H1 (cell line): ENCODE results near the gene PROSER2. TPM values are rescaled to one million over a fixed set of nuclear protein-coding genes. Genes with fewer than 3 reads are reported as not detected.
"Not testable (repeated sequence)": the region's sequence is repeated elsewhere in the genome, so short reads cannot be mapped to it uniquely, and the experiment has no call there.

Experiments
- CTCF ChIA-PET: fragments of 300-600 bp; sonication (Branson Sonifier 250); formaldehyde crosslinking; loops from one replicate; lab custom pipeline; 2021; ENCODE audit not compliant: partially characterized antibody; lab: Charles Lee
- POLR2A ChIA-PET: fragments of 300-600 bp; sonication (Branson Sonifier 250); formaldehyde crosslinking; loops from one replicate; lab custom pipeline; 2021; ENCODE audit warnings: inconsistent platforms; ENCODE audit not compliant: partially characterized antibody; lab: Charles Lee
- DNase-seq, 2 experiments: peaks; one replicate each; pipeline versions ENCODE4 v3.0.0 to v3.0.0-alpha.2; 2010 to 2022; ENCODE audit warnings: low spot score in 2 of 2, low read depth in 1 of 2, mixed read lengths in 1 of 2
- FAIRE-seq: peaks from 2 replicates; lab custom pipeline; 2011; peaks lifted over from hg19 to GRCh38; lab: Jason Lieb, UNC
- H2AFZ ChIP-seq: 2 replicates; pipeline ENCODE4 v1.8.1; 2012; ENCODE audit warnings: low read length, inconsistent platforms
- H2AK5ac ChIP-seq: 2 replicates; pipeline ENCODE4 v1.6.1; 2013; ENCODE audit warnings: low read depth, low read length
- H2BK120ac ChIP-seq: replicated peaks from 2 replicates; pipeline ENCODE3; 2013; ENCODE audit warnings: low read depth, low read length, inconsistent platforms
- H2BK12ac ChIP-seq: 2 replicates; pipeline ENCODE4 v1.6.1; 2013; ENCODE audit warnings: low read depth, low read length
- H2BK15ac ChIP-seq: 2 replicates; pipeline ENCODE4 v1.6.1; 2013; ENCODE audit warnings: low read length
- H2BK20ac ChIP-seq: 2 replicates; pipeline ENCODE4 v1.6.1; 2013; ENCODE audit warnings: low read length
- H2BK5ac ChIP-seq: 2 replicates; pipeline ENCODE4 v1.6.1; 2013; ENCODE audit warnings: low read depth, low read length
- H3K14ac ChIP-seq: 2 replicates; pipeline ENCODE4 v1.6.1; 2013; ENCODE audit warnings: inconsistent platforms; ENCODE audit not compliant: insufficient read length
- H3K18ac ChIP-seq: 2 replicates; pipeline ENCODE4 v1.6.1; 2013; ENCODE audit warnings: low read length; ENCODE audit errors: extremely low read depth
- H3K23ac ChIP-seq: 2 replicates; pipeline ENCODE4 v1.6.1; 2013; ENCODE audit warnings: inconsistent platforms; ENCODE audit not compliant: insufficient read length
- H3K23me2 ChIP-seq: 2 replicates; pipeline ENCODE4 v1.6.1; 2013; ENCODE audit warnings: low read depth, low read length
- H3K27ac ChIP-seq: 2 replicates; pipeline ENCODE4 v1.6.1; 2011; ENCODE audit warnings: low read depth, low read length, inconsistent platforms
- H3K27me3 ChIP-seq, 4 experiments: replicated peaks in 1 of 4; 1 replicate in 1 of 4; 2 replicates in 3 of 4; pipeline versions ENCODE4 v1.6.1 to v1.8.1; 2011 to 2013; ENCODE audit warnings: low read length in 3 of 4, mild to moderate bottlenecking in 3 of 4, inconsistent platforms in 2 of 4, mixed read lengths in 2 of 4, moderate library complexity in 1 of 4; ENCODE audit not compliant: control insufficient read depth in 3 of 4, insufficient read depth in 3 of 4; ENCODE audit errors: extremely low read depth in 1 of 4
- H3K36me3 ChIP-seq, 4 experiments: 2 replicates each; pipeline versions ENCODE4 v1.6.1 to v1.8.1; 2011 to 2013; ENCODE audit warnings: mild to moderate bottlenecking in 4 of 4, low read length in 3 of 4, moderate library complexity in 2 of 4, control low read depth in 1 of 4, inconsistent platforms in 1 of 4; ENCODE audit not compliant: insufficient read depth in 4 of 4, control insufficient read depth in 2 of 4
- H3K4ac ChIP-seq: replicated peaks from 2 replicates; pipeline ENCODE3; 2013; ENCODE audit warnings: low read length, low read depth, mixed read lengths, inconsistent platforms; ENCODE audit not compliant: insufficient read length
- H3K4me1 ChIP-seq, 4 experiments: replicated peaks in 1 of 4; 1 replicate in 1 of 4; 2 replicates in 3 of 4; pipeline versions ENCODE4 v1.6.1 to v1.8.1; 2011 to 2013; ENCODE audit warnings: low read length in 3 of 4, inconsistent platforms in 2 of 4, mixed read lengths in 1 of 4; ENCODE audit not compliant: insufficient read depth in 4 of 4, control insufficient read depth in 3 of 4
- H3K4me2 ChIP-seq, 2 experiments: 2 replicates each; pipeline versions ENCODE4 v1.6.1 to v1.8.1; 2011 to 2013; ENCODE audit warnings: low read depth in 2 of 2, low read length in 2 of 2, control low read depth in 1 of 2, inconsistent platforms in 1 of 2, mild to moderate bottlenecking in 1 of 2; ENCODE audit not compliant: insufficient read depth in 1 of 2
- H3K4me3 ChIP-seq, 4 experiments: fragments of 200-600, 300-600 bp in 1 of 4; sonication (generic), shearing (Covaris generic), sonication (Bioruptor Twin) in 1 of 4; 2 replicates each; pipeline versions ENCODE4 v1.5.1 to v1.8.1; 2011 to 2016; ENCODE audit warnings: low read length in 4 of 4, low read depth in 3 of 4, control low read depth in 2 of 4, inconsistent platforms in 2 of 4, mild to moderate bottlenecking in 2 of 4, mixed read lengths in 1 of 4, moderate library complexity in 1 of 4; ENCODE audit not compliant: insufficient read depth in 2 of 4; ENCODE audit errors: extremely low read depth in 1 of 4
- H3K56ac ChIP-seq: replicated peaks from 2 replicates; pipeline ENCODE3; 2013; ENCODE audit warnings: low read depth, mild to moderate bottlenecking, mixed read lengths, low read length, inconsistent platforms; ENCODE audit not compliant: insufficient read length
- H3K79me1 ChIP-seq: 2 replicates; pipeline ENCODE4 v1.6.1; 2013; ENCODE audit warnings: low read depth, low read length, control low read depth
- H3K79me2 ChIP-seq, 2 experiments: 2 replicates each; pipeline versions ENCODE4 v1.6.1 to v1.8.1; 2012 to 2013; ENCODE audit warnings: low read length in 2 of 2, mild to moderate bottlenecking in 2 of 2, inconsistent platforms in 1 of 2; ENCODE audit not compliant: insufficient read depth in 2 of 2, control insufficient read depth in 1 of 2
- H3K9ac ChIP-seq, 4 experiments: replicated peaks in 1 of 4; 1 replicate in 1 of 4; 2 replicates in 3 of 4; pipeline versions ENCODE4 v1.6.1 to v1.8.1; 2011 to 2013; ENCODE audit warnings: low read depth in 3 of 4, low read length in 3 of 4, control low read depth in 2 of 4, mild to moderate bottlenecking in 2 of 4, moderate library complexity in 2 of 4, inconsistent platforms in 1 of 4; ENCODE audit errors: extremely low read depth in 1 of 4
- H3K9me3 ChIP-seq, 2 experiments: 2 replicates each; pipeline versions ENCODE4 v1.6.1 to v1.8.1; 2012 to 2013; ENCODE audit warnings: mild to moderate bottlenecking in 2 of 2, moderate library complexity in 2 of 2, control low read depth in 1 of 2, inconsistent platforms in 1 of 2, low read depth in 1 of 2, low read length in 1 of 2, mixed read lengths in 1 of 2; ENCODE audit not compliant: insufficient read depth in 2 of 2
- H4K20me1 ChIP-seq, 2 experiments: replicated peaks in 1 of 2; 2 replicates each; pipeline versions ENCODE3 to v1.8.1; 2011 to 2013; ENCODE audit warnings: inconsistent platforms in 2 of 2, low read length in 2 of 2, mild to moderate bottlenecking in 1 of 2; ENCODE audit not compliant: insufficient read depth in 2 of 2, control insufficient read depth in 1 of 2
- H4K5ac ChIP-seq: 2 replicates; pipeline ENCODE4 v1.6.1; 2013; ENCODE audit warnings: low read length, low read depth, mixed read lengths, inconsistent platforms; ENCODE audit not compliant: insufficient read length
- H4K8ac ChIP-seq: 2 replicates; pipeline ENCODE4 v1.8.0; 2013; ENCODE audit warnings: mild to moderate bottlenecking, moderate library complexity, low read length, inconsistent platforms; ENCODE audit not compliant: insufficient read depth; ENCODE audit errors: extremely low read depth
- H4K91ac ChIP-seq: replicated peaks from 2 replicates; pipeline ENCODE3; 2013; ENCODE audit warnings: low read length, mixed read lengths, inconsistent platforms; ENCODE audit not compliant: insufficient read length
- WGBS, 2 experiments: shearing (Covaris generic) in 1 of 2; methylation state at CpG; one replicate each; pipeline versions ENCODE4 v1.1.6 to v1.1.7; 2013 to 2015; ENCODE audit warnings: low lambda C conversion rate in 2 of 2, mixed read lengths in 2 of 2, inconsistent platforms in 1 of 2, low coverage in 1 of 2, missing lambda C conversion rate in 1 of 2; ENCODE audit not compliant: insufficient replicate concordance in 2 of 2, insufficient coverage in 1 of 2, insufficient read length in 1 of 2; ENCODE audit errors: extremely low coverage in 1 of 2, missing lambda C conversion rate in 1 of 2; 5-methylcytosine and 5-hydroxymethylcytosine counted together
- polyA plus RNA-seq, 7 experiments: library from polyadenylated mRNA; depleted of rRNA in 3 of 7; stranded (reverse) in 5 of 7; unstranded in 2 of 7; fragments of >200 nt in 5 of 7; fragments of 200-250 nt in 2 of 7; gene quantifications; 1 replicate in 5 of 7; 2 replicates in 1 of 7; 4 replicates in 1 of 7; pipeline versions ENCODE4 v1.2.1 to v1.2.3, GENCODE V29; 2011 to 2013; ENCODE audit warnings: missing spikeins in 2 of 7, mixed read lengths in 2 of 7
- total RNA-seq: library from RNA; stranded (reverse); fragmentation: NEBNext Ultra II Directional; extraction: Animal tissue kit (Norgen Biotek cat#: 25700); gene quantifications from 2 replicates; pipeline ENCODE4 v1.2.1, GENCODE V29; 2021

The PROSER2 gene
- total and polyA plus RNA-seq, 2 of the 8 experiments (the other 6 are each of a cell fraction or from before 2014, with no cell fraction given), result 3.9 to 13.7 TPM

- H3K4me2 ChIP-seq, H4K91ac ChIP-seq, H4K8ac ChIP-seq, H3K79me1 ChIP-seq, H2BK15ac ChIP-seq, H3K79me2 ChIP-seq, H3K18ac ChIP-seq, H2BK120ac ChIP-seq, H3K23me2 ChIP-seq, H4K20me1 ChIP-seq, H3K4me3 ChIP-seq, H3K27ac ChIP-seq, H3K36me3 ChIP-seq, H2BK20ac ChIP-seq, H2BK12ac ChIP-seq, POLR2A ChIA-PET, DNase-seq, H3K56ac ChIP-seq, H3K4me1 ChIP-seq, H3K9me3 ChIP-seq, H3K4ac ChIP-seq, H3K9ac ChIP-seq, H3K27me3 ChIP-seq, H2BK5ac ChIP-seq, H4K5ac ChIP-seq, H3K23ac ChIP-seq, FAIRE-seq, H2AFZ ChIP-seq, H3K14ac ChIP-seq, H2AK5ac ChIP-seq: not testable (repeated sequence)
- 92% methylated on average over 8 of the region's 8 CpGs; no CpG with 5 or more reads in 1 of the 2 experiments for WGBS, 2 experiments
- CTCF ChIA-PET, result interaction anchor here (1.8 kb wide), 1 partner anchor 12 kb away, joined by 10 read pairs; no protein-coding TSS in a partner anchor
Measured at GRCh38 chr10:11889263-11889662, 66.1 kb downstream of the PROSER2 start.
